Measurements from ENCODE around the gene SHISA8. TPM values are rescaled to one million over a fixed set of nuclear protein-coding genes. Genes with fewer than 3 reads are reported as not detected.
"Not testable (repeated sequence)": the region's sequence is repeated elsewhere in the genome, so short reads cannot be mapped to it uniquely, and the experiment has no call there.

SHISA8 gene
- total RNA-seq (not detected), polyA plus RNA-seq (not detected)
- long read RNA-seq, donor 1: 0 reads
- long read RNA-seq, donor 2: 0 reads

DNA sequence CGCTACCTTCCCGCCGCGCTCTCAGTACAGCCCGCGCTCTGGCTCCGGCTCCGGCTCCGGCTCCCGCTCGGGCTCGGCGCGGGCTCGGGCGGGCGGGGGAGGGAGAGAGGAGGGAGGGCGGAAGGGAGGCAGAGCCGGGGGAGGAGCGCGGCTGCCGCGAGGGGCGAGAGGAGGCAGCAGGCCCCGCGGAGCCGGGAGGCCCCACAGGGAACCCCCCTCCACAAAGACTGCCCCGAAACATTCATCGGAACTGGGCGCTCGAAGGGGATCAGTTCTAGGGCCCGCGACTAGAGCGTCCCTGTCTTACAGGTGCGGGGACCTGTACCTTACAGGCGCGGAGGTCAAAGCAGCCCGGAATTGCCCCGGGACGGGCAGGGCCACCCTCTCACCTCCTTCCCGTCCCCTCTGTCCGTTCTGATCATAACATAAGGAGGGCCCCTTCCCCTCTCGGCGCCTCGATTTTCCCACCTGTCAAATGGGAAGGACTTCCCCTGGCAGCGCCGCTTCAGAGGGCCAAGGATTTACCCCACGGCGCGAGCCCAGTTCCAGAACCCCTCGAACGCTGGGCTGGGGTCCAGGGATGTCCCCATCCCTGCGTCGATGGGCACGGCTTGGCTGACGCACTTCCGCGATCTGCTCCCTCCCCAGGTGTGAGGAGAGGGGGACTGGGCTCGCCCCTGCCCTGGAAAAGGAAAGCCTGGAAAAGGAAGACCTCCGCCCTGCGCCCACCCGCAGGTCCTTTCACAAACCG, at the start of gene SHISA8:
TSS of gene SHISA8 (minus strand) at position 40 of the 751 bp plus-strand sequence. CDS start 407 bp downstream, outside the sequence.
- Histone ChIP-seq H3K4me1 (ENCODE audit: control insufficient read depth in 1 of 2, insufficient read depth in 2 of 2, low read length in 2 of 2) (no peaks in the 10 kb centered on the region), H3K27ac (ENCODE audit: low read depth in 1 of 2, low read length in 2 of 2) (no peak within 1 kb of the TSS), H3K4me3 (ENCODE audit: low read length in 2 of 2) (peak within 1 kb of the TSS in 1 of 2 donors; percentile 9), H3K27me3 (ENCODE audit: control insufficient read depth in 1 of 2, insufficient read depth in 2 of 2, low read length in 1 of 2) (peaks cover 0 to 1% of the 10 kb centered on the region in 2 donors), H3K36me3 (ENCODE audit: control insufficient read depth in 1 of 2, insufficient read depth in 2 of 2, low read length in 1 of 2) (no peaks in the 10 kb centered on the region), H3K9me3 (ENCODE audit: control insufficient read depth, low read length) (no peaks in the 10 kb centered on the region)
- ATAC-seq (ENCODE audit: low FRiP score): no peak
- WGBS, 2 donors: 6 to 9% methylated on average over 52 to 63 of the region's 63 CpGs
- DNase-seq: peak in 1 of 2 donors; percentile 87
- intact Hi-C loops (cut with DNase I): no loop called here

DNA sequence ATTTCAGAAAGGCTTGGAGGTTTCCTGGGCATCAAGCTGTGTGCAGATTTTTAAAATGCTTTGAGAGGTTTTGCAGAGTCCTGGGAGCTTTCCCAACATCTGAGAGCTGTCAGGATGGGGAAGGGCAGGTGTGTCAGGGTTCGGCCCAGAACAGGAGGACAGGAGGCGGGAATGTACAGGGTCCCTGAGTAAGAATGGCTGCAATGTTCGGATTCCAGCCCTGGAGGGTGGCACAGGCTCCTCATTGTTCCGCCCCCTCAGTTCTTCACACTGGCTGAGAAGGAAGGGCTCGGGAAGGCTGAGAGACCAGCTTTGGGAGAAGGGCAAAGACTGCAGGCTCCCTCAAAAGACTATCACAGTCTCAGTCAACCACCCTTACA, 49.2 kb upstream of the SHISA8 start:
- Histone ChIP-seq H3K27ac (ENCODE audit: low read depth in 1 of 2, low read length in 2 of 2) (no peak overlapping the region), H3K9me3 (ENCODE audit: control insufficient read depth, low read length) (no peaks in the 10 kb centered on the region), H3K36me3 (ENCODE audit: control insufficient read depth in 1 of 2, insufficient read depth in 2 of 2, low read length in 1 of 2) (no peaks in the 10 kb centered on the region), H3K4me3 (ENCODE audit: low read length in 2 of 2) (no peak overlapping the region), H3K4me1 (ENCODE audit: control insufficient read depth in 1 of 2, insufficient read depth in 2 of 2, low read length in 2 of 2) (no peaks in the 10 kb centered on the region), H3K27me3 (ENCODE audit: control insufficient read depth in 1 of 2, insufficient read depth in 2 of 2, low read length in 1 of 2) (no peaks in the 10 kb centered on the region)
- WGBS, 2 donors: 18 to 31% methylated on average over 5 of the region's 5 CpGs
- no peak for DNase-seq
- no peak for ATAC-seq (ENCODE audit: low FRiP score)
- intact Hi-C loops (cut with DNase I): loop anchor here in 1 of 2 donors (10.0 kb wide), 1 partner anchor 471 kb away; the partner anchor contains the start of gene NFAM1

DNA sequence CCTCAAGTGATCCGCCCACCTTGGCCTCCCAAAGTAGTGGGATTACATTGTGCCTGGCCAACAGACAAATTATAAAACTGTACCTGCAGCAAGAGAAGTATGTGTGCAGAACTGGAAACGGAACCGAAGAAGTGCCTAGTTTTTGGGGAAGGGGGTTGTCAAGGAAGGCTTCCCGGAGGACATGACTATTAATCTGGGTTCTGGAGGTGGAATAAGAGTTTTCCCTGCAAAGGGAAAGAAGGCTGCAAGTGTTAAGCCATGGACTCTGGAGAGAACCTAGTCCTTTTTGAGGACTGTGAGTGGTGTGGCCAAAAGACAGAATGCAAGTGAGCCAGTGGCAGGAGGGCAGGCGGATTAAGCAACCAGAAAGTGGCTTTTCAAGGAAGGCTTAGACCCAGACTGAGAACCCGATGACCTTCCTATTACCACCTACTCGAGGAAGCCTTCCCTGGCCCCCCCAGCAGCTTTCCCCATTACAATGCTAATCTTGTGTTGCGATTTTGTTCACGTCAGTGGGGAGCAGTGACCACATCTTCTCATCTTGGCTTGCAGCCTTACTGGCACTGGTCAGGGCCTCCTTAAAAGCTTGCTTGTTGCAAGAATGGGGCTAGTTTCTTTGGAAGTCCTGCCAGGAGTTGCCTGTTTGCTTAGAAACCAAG, 48.7 kb upstream of the SHISA8 start:
- Histone ChIP-seq H3K36me3 (ENCODE audit: control insufficient read depth in 1 of 2, insufficient read depth in 2 of 2, low read length in 1 of 2) (no peaks in the 10 kb centered on the region), H3K4me1 (ENCODE audit: control insufficient read depth in 1 of 2, insufficient read depth in 2 of 2, low read length in 2 of 2) (no peaks in the 10 kb centered on the region), H3K9me3 (ENCODE audit: control insufficient read depth, low read length) (no peaks in the 10 kb centered on the region), H3K27me3 (ENCODE audit: control insufficient read depth in 1 of 2, insufficient read depth in 2 of 2, low read length in 1 of 2) (no peaks in the 10 kb centered on the region), H3K4me3 (ENCODE audit: low read length in 2 of 2) (no peak overlapping the region), H3K27ac (ENCODE audit: low read depth in 1 of 2, low read length in 2 of 2) (no peak overlapping the region)
- DNase-seq: no peak
- WGBS, 2 donors: 51% methylated on average over 9 of the region's 9 CpGs
- intact Hi-C loops (cut with DNase I): loop anchor here in 1 of 2 donors (10.0 kb wide), 1 partner anchor 471 kb away; the partner anchor contains the start of gene NFAM1
- ATAC-seq (ENCODE audit: low FRiP score): peak; percentile 7

DNA sequence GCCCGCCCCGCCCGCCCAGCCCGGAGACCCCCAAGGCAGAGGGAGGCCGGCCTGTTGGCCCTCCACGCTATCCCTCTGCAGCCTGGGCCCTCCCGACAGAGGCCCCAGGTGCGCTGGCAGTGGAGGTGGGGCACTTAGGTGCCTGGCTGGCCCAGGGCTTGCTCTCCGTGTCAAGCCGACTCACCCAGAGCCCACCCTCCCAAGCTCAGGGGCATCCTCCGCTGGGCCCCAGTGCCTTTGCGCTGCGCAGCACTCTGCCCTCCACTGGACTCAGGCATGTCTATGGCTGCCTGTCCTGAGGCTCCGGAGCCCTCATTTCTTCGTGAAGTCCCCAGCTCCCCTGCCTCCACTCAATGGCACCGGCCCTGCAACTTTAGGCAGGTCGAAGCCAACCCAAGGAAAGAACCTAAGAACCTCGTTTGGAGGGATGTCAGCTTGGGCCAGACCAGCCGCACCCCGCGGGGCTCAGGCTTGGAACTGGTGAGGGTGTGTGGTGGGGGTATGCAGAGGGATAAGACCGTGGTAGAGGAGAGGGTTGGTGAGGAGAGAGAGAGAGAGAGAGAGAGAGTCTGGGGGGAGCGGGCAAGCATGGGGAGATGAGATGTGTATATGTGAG, 43.2 kb upstream of the SHISA8 start:
- intact Hi-C loops (cut with DNase I): no loop called here
- WGBS, 2 donors: 51 to 67% methylated on average over 17 to 23 of the region's 23 CpGs
- DNase-seq (no peak), ATAC-seq (ENCODE audit: low FRiP score) (no peak)
- H3K9me3 ChIP-seq (ENCODE audit: control insufficient read depth, low read length): no peaks in the 10 kb centered on the region
- H3K36me3 ChIP-seq (ENCODE audit: control insufficient read depth in 1 of 2, insufficient read depth in 2 of 2, low read length in 1 of 2): no peaks in the 10 kb centered on the region
- no peaks in the 10 kb centered on the region for H3K27me3 ChIP-seq (ENCODE audit: control insufficient read depth in 1 of 2, insufficient read depth in 2 of 2, low read length in 1 of 2)
- H3K4me1 ChIP-seq (ENCODE audit: control insufficient read depth in 1 of 2, insufficient read depth in 2 of 2, low read length in 2 of 2): no peaks in the 10 kb centered on the region
- H3K4me3 ChIP-seq (ENCODE audit: low read length in 2 of 2): no peak overlapping the region
- H3K27ac ChIP-seq (ENCODE audit: low read depth in 1 of 2, low read length in 2 of 2): no peak overlapping the region

DNA sequence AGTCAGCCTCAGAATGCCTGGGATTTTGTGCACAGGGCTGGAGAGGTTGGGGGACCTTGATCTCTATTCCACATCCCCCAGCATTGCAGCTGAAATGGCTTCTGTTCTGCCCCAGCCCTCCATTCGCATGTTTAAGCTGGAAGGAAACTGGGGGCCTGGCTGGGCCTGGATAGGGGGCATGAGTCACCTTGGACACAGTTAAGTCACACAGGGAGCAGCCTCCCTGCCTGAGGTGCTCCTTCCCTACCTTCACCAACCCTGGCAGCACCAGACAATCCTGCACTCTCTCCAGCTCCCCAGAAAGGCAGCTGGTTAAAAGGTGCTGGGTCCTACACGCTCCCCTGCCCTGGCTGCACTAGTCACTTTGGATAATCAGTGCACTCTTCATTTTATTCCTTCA, 37.8 kb upstream of the SHISA8 start:
- Histone ChIP-seq H3K4me1 (ENCODE audit: control insufficient read depth in 1 of 2, insufficient read depth in 2 of 2, low read length in 2 of 2) (no peaks in the 10 kb centered on the region), H3K4me3 (ENCODE audit: low read length in 2 of 2) (no peak overlapping the region), H3K27ac (ENCODE audit: low read depth in 1 of 2, low read length in 2 of 2) (no peak overlapping the region), H3K36me3 (ENCODE audit: control insufficient read depth in 1 of 2, insufficient read depth in 2 of 2, low read length in 1 of 2) (no peaks in the 10 kb centered on the region), H3K27me3 (ENCODE audit: control insufficient read depth in 1 of 2, insufficient read depth in 2 of 2, low read length in 1 of 2) (no peaks in the 10 kb centered on the region), H3K9me3 (ENCODE audit: control insufficient read depth, low read length) (no peaks in the 10 kb centered on the region)
- WGBS, 2 donors: 84 to 91% methylated on average over 2 of the region's 2 CpGs
- intact Hi-C loops (cut with DNase I): no loop called here
- DNase-seq: no peak
- no peak for ATAC-seq (ENCODE audit: low FRiP score)

DNA sequence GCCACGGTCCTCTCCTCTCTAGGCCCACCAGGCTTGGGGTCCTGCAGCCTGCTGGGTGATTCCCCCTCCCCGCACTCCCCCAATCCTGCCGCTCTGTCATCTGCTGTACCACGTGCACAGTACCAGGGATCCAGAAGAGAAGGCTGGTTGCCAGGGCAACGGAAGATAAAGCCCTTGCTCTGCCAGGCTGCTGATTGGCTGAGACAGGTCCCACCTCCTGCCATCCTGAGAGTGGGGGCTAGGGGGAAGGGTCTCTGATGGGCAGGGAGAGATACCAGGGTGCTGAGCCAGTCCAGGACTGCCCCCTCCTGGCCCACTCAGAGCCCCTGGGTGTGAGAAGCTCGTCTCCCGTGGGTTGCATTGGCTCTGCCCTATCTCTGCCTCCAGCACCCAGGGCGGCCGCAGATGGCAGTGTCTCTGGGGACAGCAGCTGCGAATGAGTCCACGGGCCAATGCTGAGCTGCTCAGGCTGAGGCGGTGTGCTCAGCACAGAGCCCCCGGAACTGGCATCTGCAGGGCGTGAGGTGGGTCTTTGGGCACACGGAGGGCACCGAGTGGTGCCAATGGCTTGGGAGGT, 37.1 kb upstream of the SHISA8 start, which contains the start of gene SMIM45:
TSS of gene SMIM45 (plus strand) at position 253 of the 577 bp plus-strand sequence.
- Histone ChIP-seq H3K27me3 (ENCODE audit: control insufficient read depth in 1 of 2, insufficient read depth in 2 of 2, low read length in 1 of 2) (no peaks in the 10 kb centered on the region), H3K36me3 (ENCODE audit: control insufficient read depth in 1 of 2, insufficient read depth in 2 of 2, low read length in 1 of 2) (no peaks in the 10 kb centered on the region), H3K4me1 (ENCODE audit: control insufficient read depth in 1 of 2, insufficient read depth in 2 of 2, low read length in 2 of 2) (no peaks in the 10 kb centered on the region), H3K4me3 (ENCODE audit: low read length in 2 of 2) (no peak within 1 kb of the TSS), H3K9me3 (ENCODE audit: control insufficient read depth, low read length) (no peaks in the 10 kb centered on the region), H3K27ac (ENCODE audit: low read depth in 1 of 2, low read length in 2 of 2) (no peak within 1 kb of the TSS)
- DNase-seq (no peak), ATAC-seq (ENCODE audit: low FRiP score) (no peak)
- WGBS, 2 donors: 12 to 27% methylated on average over 16 of the region's 16 CpGs
- intact Hi-C loops (cut with DNase I): no loop called here

DNA sequence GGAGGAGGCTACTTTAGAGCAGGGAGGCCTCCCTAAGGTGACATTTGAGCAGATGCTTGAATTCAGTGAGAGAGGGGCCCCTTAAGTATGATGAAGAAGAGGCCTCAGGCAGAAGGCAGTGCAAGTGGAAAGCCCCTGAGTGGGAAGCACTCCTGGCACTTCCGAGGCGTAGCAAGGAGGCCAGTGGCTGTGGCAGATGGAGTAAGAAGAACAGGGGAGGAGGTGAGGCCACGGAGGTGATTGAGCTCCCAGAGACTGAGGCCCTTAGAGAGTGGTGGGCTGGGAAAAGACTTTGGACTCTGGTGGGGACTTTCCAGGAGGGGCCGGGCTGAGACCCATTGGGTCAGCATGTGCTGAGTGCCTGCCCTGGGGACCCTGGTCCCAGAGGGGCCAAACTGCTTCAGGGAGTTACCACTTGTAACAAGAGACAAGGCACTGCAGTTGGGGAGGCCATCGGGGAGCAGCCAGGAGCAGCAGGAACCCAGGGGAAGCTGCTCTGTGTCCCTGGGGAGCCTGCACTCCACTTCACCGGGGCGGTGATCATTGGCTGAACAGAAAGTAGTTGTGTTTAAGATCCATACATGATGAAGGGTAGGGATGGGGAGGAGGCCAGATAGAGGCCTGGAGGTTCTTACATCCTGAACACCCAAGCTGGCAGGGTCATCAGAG, 34.6 kb upstream of the SHISA8 start:
- Histone ChIP-seq H3K27ac (ENCODE audit: low read depth in 1 of 2, low read length in 2 of 2) (no peak overlapping the region), H3K9me3 (ENCODE audit: control insufficient read depth, low read length) (no peaks in the 10 kb centered on the region), H3K4me3 (ENCODE audit: low read length in 2 of 2) (no peak overlapping the region), H3K36me3 (ENCODE audit: control insufficient read depth in 1 of 2, insufficient read depth in 2 of 2, low read length in 1 of 2) (no peaks in the 10 kb centered on the region), H3K27me3 (ENCODE audit: control insufficient read depth in 1 of 2, insufficient read depth in 2 of 2, low read length in 1 of 2) (no peaks in the 10 kb centered on the region), H3K4me1 (ENCODE audit: control insufficient read depth in 1 of 2, insufficient read depth in 2 of 2, low read length in 2 of 2) (no peaks in the 10 kb centered on the region)
- intact Hi-C loops (cut with DNase I): no loop called here
- WGBS, 2 donors: 91 to 94% methylated on average over 7 of the region's 7 CpGs
- DNase-seq: no peak
- ATAC-seq (ENCODE audit: low FRiP score): no peak

DNA sequence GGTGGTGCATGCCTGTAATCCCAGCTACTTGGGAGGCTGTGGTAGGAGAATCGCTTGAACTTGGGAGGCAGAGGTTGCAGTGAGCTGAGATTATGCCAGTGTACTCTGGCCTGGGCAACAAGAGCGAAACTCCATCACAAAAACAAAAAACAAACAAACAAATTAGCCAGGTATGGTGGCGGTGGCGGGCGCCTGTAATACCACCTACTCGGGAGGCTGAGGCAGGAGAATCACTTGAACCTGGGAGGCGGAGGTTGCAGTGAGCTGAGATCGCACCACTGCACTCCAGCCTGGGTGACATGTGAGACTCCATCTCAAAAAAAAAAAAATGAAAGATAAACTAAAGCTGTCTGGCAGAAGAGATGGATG, 34.0 kb upstream of the SHISA8 start:
- 85 to 86% methylated on average over 8 of the region's 8 CpGs for WGBS, 2 donors

More for the DNA sequence above, 34.0 kb upstream of the SHISA8 start:
- H3K9me3 ChIP-seq (ENCODE audit: control insufficient read depth, low read length); DNase-seq; H3K36me3 ChIP-seq (ENCODE audit: control insufficient read depth in 1 of 2, insufficient read depth in 2 of 2, low read length in 1 of 2); H3K4me1 ChIP-seq (ENCODE audit: control insufficient read depth in 1 of 2, insufficient read depth in 2 of 2, low read length in 2 of 2); H3K4me3 ChIP-seq (ENCODE audit: low read length in 2 of 2); ATAC-seq (ENCODE audit: low FRiP score); intact Hi-C loops (cut with DNase I); H3K27me3 ChIP-seq (ENCODE audit: control insufficient read depth in 1 of 2, insufficient read depth in 2 of 2, low read length in 1 of 2); H3K27ac ChIP-seq (ENCODE audit: low read depth in 1 of 2, low read length in 2 of 2): not testable (repeated sequence)

Measured in aorta (tissue), 5 donors.